ENCODE measurements around the gene MATCAP1.

GRCh38 chr16:67150833-67151396 is 32.8 kb downstream of the MATCAP1 start, which contains the start of gene B3GNT9:
- TF ChIP-seq CTCF (IDR thresholded peaks at IDR 0.05): no peak
- no peak for TF ChIP-seq POLR2A (IDR thresholded peaks at IDR 0.05)
